Measurements from ENCODE around the gene SH3PXD2B. TPM values are rescaled to one million over a fixed set of nuclear protein-coding genes. Genes with fewer than 3 reads are reported as not detected.
"Not testable (repeated sequence)": the region's sequence is repeated elsewhere in the genome, so short reads cannot be mapped to it uniquely, and the experiment has no call there.

Gene SH3PXD2B
- total RNA-seq, 2 experiments from 2014 or later = 0.10 TPM; not detected in 1

DNA sequence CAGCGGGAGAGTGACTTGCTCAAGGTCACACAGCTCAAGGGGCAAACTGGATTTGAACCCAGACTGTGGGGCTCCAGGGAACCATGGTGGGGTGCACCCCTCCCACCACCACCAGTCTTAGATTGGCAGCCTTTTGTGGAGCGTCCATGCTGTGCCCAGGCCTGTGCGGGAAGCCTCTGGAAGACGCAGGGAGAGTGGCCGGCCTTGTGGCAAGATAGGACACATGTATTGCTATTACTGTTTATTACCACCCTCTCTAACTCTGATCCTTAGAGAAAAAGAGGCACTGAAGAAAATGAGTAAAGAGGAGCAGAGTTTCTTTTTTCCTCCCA is 25.4 kb upstream of the SH3PXD2B start:
- Histone ChIP-seq H3K36me3 (ENCODE audit: insufficient read depth, low read length) (no peaks in the 10 kb centered on the region), H3K79me2 (ENCODE audit: insufficient read depth, low read depth, low read length) (no peaks in the 10 kb centered on the region), H3K4me1 (ENCODE audit: insufficient read depth, low read length, poor library complexity, severe bottlenecking) (no peaks in the 10 kb centered on the region), H3K9me2 (ENCODE audit: insufficient read depth, low read length) (no peaks in the 10 kb centered on the region), H3K27ac (ENCODE audit: low read depth, low read length, poor library complexity, severe bottlenecking) (no peak overlapping the region), H4K20me1 (ENCODE audit: insufficient read depth, low read length) (no peaks in the 10 kb centered on the region), H3K4me3 (ENCODE audit: low read depth, low read length, poor library complexity, severe bottlenecking) (no peak overlapping the region), H3K9me3 (ENCODE audit: low read length) (no peaks in the 10 kb centered on the region), H2AFZ (ENCODE audit: low read length) (no peak overlapping the region), H3K4me2 (ENCODE audit: low read length) (no peak overlapping the region)
- no peak for DNase-seq (ENCODE audit: low spot score)
- no TSS peak for BruUV-seq (replicated peaks)
- intact Hi-C loops (cut with micrococcal nuclease; ENCODE audit: unreplicated experiment) = loop anchor here (1.0 to 10.0 kb wide), 2 partner anchors 218 to 475 kb away; partner anchors contain the start of gene RPL26L1
- TF ChIP-seq, protein P1, sequence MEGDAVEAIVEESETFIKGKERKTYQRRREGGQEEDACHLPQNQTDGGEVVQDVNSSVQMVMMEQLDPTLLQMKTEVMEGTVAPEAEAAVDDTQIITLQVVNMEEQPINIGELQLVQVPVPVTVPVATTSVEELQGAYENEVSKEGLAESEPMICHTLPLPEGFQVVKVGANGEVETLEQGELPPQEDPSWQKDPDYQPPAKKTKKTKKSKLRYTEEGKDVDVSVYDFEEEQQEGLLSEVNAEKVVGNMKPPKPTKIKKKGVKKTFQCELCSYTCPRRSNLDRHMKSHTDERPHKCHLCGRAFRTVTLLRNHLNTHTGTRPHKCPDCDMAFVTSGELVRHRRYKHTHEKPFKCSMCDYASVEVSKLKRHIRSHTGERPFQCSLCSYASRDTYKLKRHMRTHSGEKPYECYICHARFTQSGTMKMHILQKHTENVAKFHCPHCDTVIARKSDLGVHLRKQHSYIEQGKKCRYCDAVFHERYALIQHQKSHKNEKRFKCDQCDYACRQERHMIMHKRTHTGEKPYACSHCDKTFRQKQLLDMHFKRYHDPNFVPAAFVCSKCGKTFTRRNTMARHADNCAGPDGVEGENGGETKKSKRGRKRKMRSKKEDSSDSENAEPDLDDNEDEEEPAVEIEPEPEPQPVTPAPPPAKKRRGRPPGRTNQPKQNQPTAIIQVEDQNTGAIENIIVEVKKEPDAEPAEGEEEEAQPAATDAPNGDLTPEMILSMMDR (conservative IDR thresholded peaks at IDR 0.05; ENCODE audit: low read length) = no peak
- no peak for TF ChIP-seq EZH2phosphoT487 (IDR thresholded peaks at IDR 0.05; ENCODE audit: borderline replicate concordance, low read depth, low read length)
- ChIA-PET POLR2A (interaction anchor here (0.6 kb wide), 1 partner anchor 1303 kb away, joined by 4 read pairs; no protein-coding TSS in a partner anchor), CTCF (ENCODE audit: unreplicated experiment) (no interaction called here)

DNA sequence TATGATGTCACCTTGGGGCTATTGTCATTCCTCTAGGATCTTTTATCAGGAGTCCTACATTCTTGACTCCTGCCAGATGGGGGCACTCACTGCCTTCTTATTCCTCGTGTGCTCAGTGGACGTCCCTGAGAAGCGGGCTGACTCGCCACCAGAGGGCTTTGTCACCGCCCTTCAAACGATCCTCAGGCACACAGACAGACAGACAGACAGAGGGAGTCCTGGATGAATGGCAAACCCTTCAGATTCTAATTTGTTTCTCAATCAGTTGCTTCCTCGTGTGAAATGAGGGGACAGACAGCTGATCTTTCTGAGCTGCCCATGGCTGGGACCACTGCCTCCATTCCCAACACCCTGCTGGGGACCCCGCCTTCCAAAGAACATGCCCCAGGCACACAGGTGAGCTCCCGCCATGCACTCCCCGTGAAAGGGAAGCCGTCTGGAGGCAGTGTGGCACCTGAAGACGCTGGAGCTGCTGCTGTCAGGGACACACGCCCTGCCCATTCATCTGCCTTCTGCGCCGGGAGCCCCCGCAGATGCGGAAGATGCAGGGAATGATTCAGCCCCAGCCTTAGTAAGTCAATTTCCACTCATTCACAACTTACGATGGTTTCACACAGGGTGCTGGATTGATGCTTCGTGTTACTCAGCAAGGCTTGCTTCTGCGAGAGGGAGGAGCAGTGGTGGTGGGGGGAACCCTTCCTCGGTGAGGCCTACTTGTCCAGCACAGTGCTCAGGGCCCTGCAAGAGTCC is 24.9 kb upstream of the SH3PXD2B start:
- Histone ChIP-seq H4K20me1 (ENCODE audit: insufficient read depth, low read length) (no peaks in the 10 kb centered on the region), H3K4me1 (ENCODE audit: insufficient read depth, low read length, poor library complexity, severe bottlenecking) (no peaks in the 10 kb centered on the region), H3K9me3 (ENCODE audit: low read length) (no peaks in the 10 kb centered on the region), H3K27ac (ENCODE audit: low read depth, low read length, poor library complexity, severe bottlenecking) (no peak overlapping the region), H3K4me2 (ENCODE audit: low read length) (no peak overlapping the region), H3K4me3 (ENCODE audit: low read depth, low read length, poor library complexity, severe bottlenecking) (no peak overlapping the region), H3K36me3 (ENCODE audit: insufficient read depth, low read length) (no peaks in the 10 kb centered on the region), H2AFZ (ENCODE audit: low read length) (no peak overlapping the region), H3K9me2 (ENCODE audit: insufficient read depth, low read length) (no peaks in the 10 kb centered on the region), H3K79me2 (ENCODE audit: insufficient read depth, low read depth, low read length) (no peaks in the 10 kb centered on the region)
- ChIA-PET CTCF (ENCODE audit: unreplicated experiment) (interaction anchor here (0.5 kb wide), 1 partner anchor 875 kb away, joined by 3 read pairs; no protein-coding TSS in a partner anchor), POLR2A (no interaction called here)
- intact Hi-C loops (cut with micrococcal nuclease; ENCODE audit: unreplicated experiment) = loop anchor here (1.0 to 10.0 kb wide), 2 partner anchors 218 to 476 kb away; partner anchors contain the start of gene RPL26L1
- peak; percentile 75 for DNase-seq (ENCODE audit: low spot score)
- no TSS peak for BruUV-seq (replicated peaks)
- TF ChIP-seq, protein P1 (conservative IDR thresholded peaks at IDR 0.05; ENCODE audit: low read length) = peak; percentile 81
- TF ChIP-seq EZH2phosphoT487 (IDR thresholded peaks at IDR 0.05; ENCODE audit: borderline replicate concordance, low read depth, low read length) = no peak

DNA sequence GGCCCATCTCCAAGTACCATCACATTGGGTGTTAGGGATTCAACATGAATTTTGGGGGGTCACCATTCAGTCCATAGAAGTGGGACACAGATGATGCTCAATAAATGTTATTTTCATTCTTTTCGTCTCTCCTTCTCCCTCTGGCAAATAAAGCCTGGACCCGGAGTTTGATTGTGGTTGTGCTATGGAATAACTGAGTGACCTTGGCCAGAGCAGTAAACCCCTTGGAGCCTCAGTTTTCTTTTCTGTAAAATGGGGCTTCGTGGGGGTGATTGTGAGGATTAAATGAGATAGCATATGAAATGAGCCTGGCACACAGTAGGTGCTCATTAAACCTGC is 24.3 kb upstream of the SH3PXD2B start:
- H3K4me1 ChIP-seq (ENCODE audit: insufficient read depth, low read length, poor library complexity, severe bottlenecking); DNase-seq (ENCODE audit: low spot score); H2AFZ ChIP-seq (ENCODE audit: low read length); H3K4me3 ChIP-seq (ENCODE audit: low read depth, low read length, poor library complexity, severe bottlenecking); BruUV-seq (replicated peaks); POLR2A ChIA-PET; H3K36me3 ChIP-seq (ENCODE audit: insufficient read depth, low read length); H3K27ac ChIP-seq (ENCODE audit: low read depth, low read length, poor library complexity, severe bottlenecking); H3K79me2 ChIP-seq (ENCODE audit: insufficient read depth, low read depth, low read length); H4K20me1 ChIP-seq (ENCODE audit: insufficient read depth, low read length); H3K9me2 ChIP-seq (ENCODE audit: insufficient read depth, low read length); H3K9me3 ChIP-seq (ENCODE audit: low read length); H3K4me2 ChIP-seq (ENCODE audit: low read length): not testable (repeated sequence)
- intact Hi-C loops (cut with micrococcal nuclease; ENCODE audit: unreplicated experiment) = loop anchor here (1.0 to 10.0 kb wide), 2 partner anchors 219 to 476 kb away; partner anchors contain the start of gene RPL26L1
- CTCF ChIA-PET (ENCODE audit: unreplicated experiment) = interaction anchor here (0.5 kb wide), 1 partner anchor 874 kb away, joined by 3 read pairs; no protein-coding TSS in a partner anchor
